GM23248 (cell line): ENCODE measurements around the gene CYGB.

Experiments used
- EZH2 ChIP-seq: fragments of 200-600 bp; sonication (generic); IDR thresholded peaks from 2 replicates; pipeline ENCODE4 v1.6.1; 2018; ENCODE audit warnings: antibody characterized with exemption, mild to moderate bottlenecking; ENCODE audit not compliant: insufficient read depth, poor library complexity, severe bottlenecking
- EZH2phosphoT487 ChIP-seq: fragments of 200-600 bp; sonication (generic); IDR thresholded peaks from 2 replicates; pipeline ENCODE4 v1.6.1; 2018; ENCODE audit warnings: antibody characterized with exemption, moderate library complexity, mild to moderate bottlenecking, low read depth; ENCODE audit not compliant: insufficient read depth

- no peak for TF ChIP-seq EZH2phosphoT487
- no peak for TF ChIP-seq EZH2
Measured at GRCh38 chr17:76566613-76566943, 29.1 kb upstream of the CYGB start.
